ENCODE measurements around the gene PRDX5. TPM values are rescaled to one million over a fixed set of nuclear protein-coding genes. Genes with fewer than 3 reads are reported as not detected.

The PRDX5 gene
- total RNA-seq, 2 experiments from 2014 or later: 177 to 217 TPM

DNA sequence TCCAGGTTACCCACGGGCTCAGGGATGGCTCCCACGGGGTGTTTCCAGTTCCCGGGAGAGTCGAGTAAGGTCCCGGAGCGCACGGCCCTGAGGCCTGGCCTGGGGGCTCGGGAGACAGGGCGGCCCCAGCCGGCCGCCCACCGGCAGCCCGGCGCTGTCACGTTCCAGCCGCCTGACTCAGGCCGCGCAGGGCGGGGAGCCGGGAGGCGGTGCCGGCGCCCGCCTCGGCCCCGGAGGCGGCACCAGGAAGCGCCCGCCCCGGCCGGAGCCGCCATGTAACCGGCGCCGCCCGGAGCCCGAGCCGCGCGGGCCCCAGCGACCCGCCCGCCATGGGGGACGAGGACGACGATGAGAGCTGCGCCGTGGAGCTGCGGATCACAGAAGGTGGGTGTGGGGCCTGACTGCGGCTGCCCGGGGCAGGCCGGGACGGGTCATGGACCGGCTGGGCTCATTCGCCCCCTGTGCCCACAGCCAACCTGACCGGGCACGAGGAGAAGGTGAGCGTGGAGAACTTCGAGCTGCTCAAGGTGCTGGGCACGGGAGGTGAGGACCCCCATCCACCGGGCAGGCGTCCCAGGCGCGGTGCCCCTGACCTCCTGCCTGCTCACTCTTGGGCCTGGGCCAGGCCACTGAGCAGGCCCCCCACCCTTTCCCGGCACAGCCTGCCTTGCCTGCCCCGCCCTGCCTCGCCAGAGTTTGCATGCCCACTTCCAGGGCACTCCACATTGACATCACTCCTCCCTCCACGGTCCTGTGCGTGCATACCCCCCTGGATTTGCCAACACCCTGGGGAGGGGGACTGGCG lies 41.2 kb downstream of the PRDX5 start, which contains the start of gene RPS6KA4:
Gene RPS6KA4, plus strand, starts transcription at position 256 of the 805 bp plus-strand sequence. Its CDS starts 74 bp downstream, at position 330.
- ChIA-PET CTCF (ENCODE audit: unreplicated experiment) (interaction anchor here (0.5 to 0.6 kb wide), 2 partner anchors 18 to 88 kb away, joined by 3 to 5 read pairs; no protein-coding TSS in a partner anchor), POLR2A (interaction anchor here (0.5 to 0.7 kb wide), 2 partner anchors 42 to 84 kb away, joined by 3 read pairs; partner anchors contain the start of genes PRDX5 and TRMT112)
- H3K27ac ChIP-seq (ENCODE audit: low read depth, low read length, poor library complexity, severe bottlenecking): peak within 1 kb of the TSS; percentile 33
- peak within 1 kb of the TSS; percentile 90 for H3K4me3 ChIP-seq (ENCODE audit: low read depth, low read length, poor library complexity, severe bottlenecking)
- no peaks in the 10 kb centered on the region for H3K9me3 ChIP-seq (ENCODE audit: low read length)
- H4K20me1 ChIP-seq (ENCODE audit: insufficient read depth, low read length): no peaks in the 10 kb centered on the region
- peaks cover 31% of the 10 kb centered on the region; the same call in 1 of the 2 replicates for H3K36me3 ChIP-seq (ENCODE audit: insufficient read depth, low read length)
- DNase-seq (ENCODE audit: low spot score): peak; percentile 70
- BruUV-seq (replicated peaks): no TSS peak
- peaks cover 46% of the 10 kb centered on the region for H3K4me1 ChIP-seq (ENCODE audit: insufficient read depth, low read length, poor library complexity, severe bottlenecking)
- H2AFZ ChIP-seq (ENCODE audit: low read length): peak within 1 kb of the TSS; percentile 86; the same call in 1 of the 2 replicates
- peak within 1 kb of the TSS; percentile 99 for H3K4me2 ChIP-seq (ENCODE audit: low read length)
- TF ChIP-seq, protein P1, sequence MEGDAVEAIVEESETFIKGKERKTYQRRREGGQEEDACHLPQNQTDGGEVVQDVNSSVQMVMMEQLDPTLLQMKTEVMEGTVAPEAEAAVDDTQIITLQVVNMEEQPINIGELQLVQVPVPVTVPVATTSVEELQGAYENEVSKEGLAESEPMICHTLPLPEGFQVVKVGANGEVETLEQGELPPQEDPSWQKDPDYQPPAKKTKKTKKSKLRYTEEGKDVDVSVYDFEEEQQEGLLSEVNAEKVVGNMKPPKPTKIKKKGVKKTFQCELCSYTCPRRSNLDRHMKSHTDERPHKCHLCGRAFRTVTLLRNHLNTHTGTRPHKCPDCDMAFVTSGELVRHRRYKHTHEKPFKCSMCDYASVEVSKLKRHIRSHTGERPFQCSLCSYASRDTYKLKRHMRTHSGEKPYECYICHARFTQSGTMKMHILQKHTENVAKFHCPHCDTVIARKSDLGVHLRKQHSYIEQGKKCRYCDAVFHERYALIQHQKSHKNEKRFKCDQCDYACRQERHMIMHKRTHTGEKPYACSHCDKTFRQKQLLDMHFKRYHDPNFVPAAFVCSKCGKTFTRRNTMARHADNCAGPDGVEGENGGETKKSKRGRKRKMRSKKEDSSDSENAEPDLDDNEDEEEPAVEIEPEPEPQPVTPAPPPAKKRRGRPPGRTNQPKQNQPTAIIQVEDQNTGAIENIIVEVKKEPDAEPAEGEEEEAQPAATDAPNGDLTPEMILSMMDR (conservative IDR thresholded peaks at IDR 0.05; ENCODE audit: low read length): no peak
- no peak for TF ChIP-seq EZH2phosphoT487 (IDR thresholded peaks at IDR 0.05; ENCODE audit: borderline replicate concordance, low read depth, low read length)
- no peaks in the 10 kb centered on the region for H3K9me2 ChIP-seq (ENCODE audit: insufficient read depth, low read length)
- no peaks in the 10 kb centered on the region for H3K79me2 ChIP-seq (ENCODE audit: insufficient read depth, low read depth, low read length)
- intact Hi-C loops (cut with micrococcal nuclease; ENCODE audit: unreplicated experiment): no loop called here

DNA sequence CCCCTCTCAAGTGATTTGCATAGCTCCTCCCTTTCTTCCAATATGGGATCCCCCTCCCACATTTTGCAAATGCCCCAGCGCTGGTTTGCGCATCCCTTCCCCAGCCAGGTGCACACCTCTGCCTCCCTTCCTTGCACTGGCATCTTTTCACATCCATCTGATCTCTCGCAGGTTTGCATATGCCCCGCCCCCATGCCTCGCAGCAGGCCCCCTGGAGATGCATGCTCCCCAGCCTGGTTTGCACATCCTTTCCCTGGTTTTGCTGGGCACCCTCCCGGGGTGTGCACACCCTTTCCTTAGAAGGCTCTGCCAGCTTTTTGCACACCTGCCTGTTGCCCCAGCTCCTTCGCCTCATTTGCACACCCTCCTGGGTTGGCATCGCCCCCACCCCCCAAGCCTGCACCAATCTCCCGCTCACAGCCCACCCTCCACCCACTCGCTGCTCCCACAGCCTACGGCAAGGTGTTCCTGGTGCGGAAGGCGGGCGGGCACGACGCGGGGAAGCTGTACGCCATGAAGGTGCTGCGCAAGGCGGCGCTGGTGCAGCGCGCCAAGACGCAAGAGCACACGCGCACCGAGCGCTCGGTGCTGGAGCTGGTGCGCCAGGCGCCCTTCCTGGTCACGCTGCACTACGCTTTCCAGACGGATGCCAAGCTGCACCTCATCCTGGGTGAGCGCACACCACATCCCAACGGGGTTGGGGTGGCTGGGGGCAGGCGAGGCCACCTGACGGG lies 42.0 kb downstream of the PRDX5 start:
- ChIA-PET CTCF (ENCODE audit: unreplicated experiment) (interaction anchor here (0.5 to 0.6 kb wide), 2 partner anchors 19 to 89 kb away, joined by 3 to 5 read pairs; no protein-coding TSS in a partner anchor), POLR2A (interaction anchor here (0.5 to 0.8 kb wide), 3 partner anchors 42 to 83 kb away, joined by 3 to 4 read pairs (median 3); partner anchors contain the start of genes PRDX5 and TRMT112)
- Histone ChIP-seq H4K20me1 (ENCODE audit: insufficient read depth, low read length) (no peaks in the 10 kb centered on the region), H3K4me3 (ENCODE audit: low read depth, low read length, poor library complexity, severe bottlenecking) (peak overlapping the region; percentile 90), H3K9me2 (ENCODE audit: insufficient read depth, low read length) (no peaks in the 10 kb centered on the region), H3K79me2 (ENCODE audit: insufficient read depth, low read depth, low read length) (no peaks in the 10 kb centered on the region), H2AFZ (ENCODE audit: low read length) (peak overlapping the region; percentile 86; the same call in 1 of the 2 replicates), H3K4me2 (ENCODE audit: low read length) (peak overlapping the region; percentile 99), H3K9me3 (ENCODE audit: low read length) (no peaks in the 10 kb centered on the region), H3K36me3 (ENCODE audit: insufficient read depth, low read length) (peaks cover 33% of the 10 kb centered on the region; the same call in 1 of the 2 replicates), H3K4me1 (ENCODE audit: insufficient read depth, low read length, poor library complexity, severe bottlenecking) (peaks cover 44% of the 10 kb centered on the region), H3K27ac (ENCODE audit: low read depth, low read length, poor library complexity, severe bottlenecking) (no peak overlapping the region)
- DNase-seq (ENCODE audit: low spot score): peak; percentile 49
- BruUV-seq (replicated peaks): no TSS peak
- no peak for TF ChIP-seq EZH2phosphoT487 (IDR thresholded peaks at IDR 0.05; ENCODE audit: borderline replicate concordance, low read depth, low read length)
- TF ChIP-seq, protein P1 (conservative IDR thresholded peaks at IDR 0.05; ENCODE audit: low read length): no peak
- intact Hi-C loops (cut with micrococcal nuclease; ENCODE audit: unreplicated experiment): no loop called here
